SJCRH30 (cell line): ENCODE data around the gene GLYR1. TPM values are rescaled to one million over a fixed set of nuclear protein-coding genes. Genes with fewer than 3 reads are reported as not detected.
A peak's percentile ranks its signal among the peaks of the same experiment; 100 is the strongest.

Experiments
- DNase-seq, 2 experiments: peaks; one replicate each; pipeline ENCODE4 v3.0.0-alpha.2; 2015 to 2020
- H3K27ac ChIP-seq: fragments of 250-450 bp; sonication (Bioruptor Pico); 2 replicates; pipeline ENCODE4 v1.5.1; 2020; ENCODE audit warnings: mild to moderate bottlenecking, moderate library complexity
- H3K27me3 ChIP-seq: fragments of 250-450 bp; sonication (Bioruptor Pico); 2 replicates; pipeline ENCODE4 v1.5.1; 2020; ENCODE audit warnings: mild to moderate bottlenecking, moderate library complexity
- H3K36me3 ChIP-seq: fragments of 250-450 bp; sonication (Bioruptor Pico); 2 replicates; pipeline ENCODE4 v1.5.1; 2020; ENCODE audit warnings: mild to moderate bottlenecking, moderate library complexity
- H3K4me1 ChIP-seq: fragments of 250-450 bp; sonication (Bioruptor Pico); 2 replicates; pipeline ENCODE4 v1.5.1; 2020; ENCODE audit warnings: mild to moderate bottlenecking, moderate library complexity
- H3K4me3 ChIP-seq: fragments of 250-450 bp; sonication (Bioruptor Pico); 2 replicates; pipeline ENCODE4 v1.5.1; 2020; ENCODE audit warnings: mild to moderate bottlenecking, moderate library complexity
- H3K9me3 ChIP-seq: fragments of 250-450 bp; sonication (Bioruptor Pico); replicated peaks from 2 replicates; pipeline ENCODE4 v1.5.1; 2020; ENCODE audit warnings: mild to moderate bottlenecking, moderate library complexity
- total RNA-seq: library from RNA; depleted of rRNA; stranded (reverse); fragments of >200 nt; shearing (Covaris generic); gene quantifications from 2 replicates; pipeline ENCODE4 v1.2.3, GENCODE V29; 2014

The GLYR1 gene
- total RNA-seq, 1 experiment from 2014 or later = 45.3 TPM

GRCh38 chr16:4799171-4799855, 47.8 kb downstream of the GLYR1 start:
- no peak overlapping the region for H3K4me3 ChIP-seq
- no peak for DNase-seq
- H3K27me3 ChIP-seq = no peaks in the 10 kb centered on the region
- no peaks in the 10 kb centered on the region for H3K36me3 ChIP-seq
- H3K9me3 ChIP-seq = no peaks in the 10 kb centered on the region
- H3K4me1 ChIP-seq = peaks cover 16% of the 10 kb centered on the region
- peak overlapping the region; percentile 54 for H3K27ac ChIP-seq

- H3K4me3 ChIP-seq = no peak overlapping the region
- no peaks in the 10 kb centered on the region for H3K36me3 ChIP-seq
These were observed 48.6 kb downstream of the GLYR1 start for GRCh38 chr16:4798456-4798855.

GRCh38 chr16:4797805-4798252, 49.3 kb downstream of the GLYR1 start:
- H3K4me1 ChIP-seq = peaks cover 12% of the 10 kb centered on the region
- no peaks in the 10 kb centered on the region for H3K36me3 ChIP-seq
- no peak for DNase-seq
- no peak overlapping the region for H3K27ac ChIP-seq
- H3K4me3 ChIP-seq = no peak overlapping the region
- no peaks in the 10 kb centered on the region for H3K9me3 ChIP-seq
- H3K27me3 ChIP-seq = no peaks in the 10 kb centered on the region

More at GRCh38 chr16:4798456-4798855, 48.6 kb downstream of the GLYR1 start:
- no peak for DNase-seq
- no peaks in the 10 kb centered on the region for H3K27me3 ChIP-seq
- peaks cover 16% of the 10 kb centered on the region for H3K4me1 ChIP-seq
- no peaks in the 10 kb centered on the region for H3K9me3 ChIP-seq
- no peak overlapping the region for H3K27ac ChIP-seq

GRCh38 chr16:4796982-4797804, 49.9 kb downstream of the GLYR1 start:
- no peaks in the 10 kb centered on the region for H3K36me3 ChIP-seq
- no peak for DNase-seq
- H3K27me3 ChIP-seq = no peaks in the 10 kb centered on the region
- peaks cover 12% of the 10 kb centered on the region for H3K4me1 ChIP-seq
- H3K4me3 ChIP-seq = no peak overlapping the region
- no peaks in the 10 kb centered on the region for H3K9me3 ChIP-seq
- no peak overlapping the region for H3K27ac ChIP-seq

GRCh38 chr16:4795828-4796572, 51.1 kb downstream of the GLYR1 start:
- Histone ChIP-seq H3K36me3 (no peaks in the 10 kb centered on the region), H3K4me3 (no peak overlapping the region), H3K4me1 (peaks cover 13% of the 10 kb centered on the region), H3K27ac (no peak overlapping the region), H3K27me3 (no peaks in the 10 kb centered on the region), H3K9me3 (no peaks in the 10 kb centered on the region)
- no peak for DNase-seq

- DNase-seq = no peak
- Histone ChIP-seq H3K27ac (no peak within 1 kb of the TSS), H3K27me3 (no peaks in the 10 kb centered on the region), H3K4me3 (no peak within 1 kb of the TSS), H3K36me3 (no peaks in the 10 kb centered on the region), H3K9me3 (no peaks in the 10 kb centered on the region), H3K4me1 (peaks cover 13% of the 10 kb centered on the region)
These were observed 51.8 kb downstream of the GLYR1 start, which contains the start of gene SMIM22 for GRCh38 chr16:4795181-4795827. Gene SMIM22 (plus strand): TSS chr16:4795369. CDS start chr16:4795735, 366 bp downstream.

GRCh38 chr16:4792951-4793513, 54.1 kb downstream of the GLYR1 start:
- Histone ChIP-seq H3K9me3 (no peaks in the 10 kb centered on the region), H3K4me3 (no peak overlapping the region), H3K27me3 (no peaks in the 10 kb centered on the region), H3K27ac (no peak overlapping the region), H3K36me3 (no peaks in the 10 kb centered on the region), H3K4me1 (peaks cover 11% of the 10 kb centered on the region)
- no peak for DNase-seq

GRCh38 chr16:4790871-4791270, 56.2 kb downstream of the GLYR1 start:
- DNase-seq = peak; percentile 61 to 74
- no peak overlapping the region for H3K27ac ChIP-seq
- no peaks in the 10 kb centered on the region for H3K36me3 ChIP-seq
- H3K4me1 ChIP-seq = peaks cover 11% of the 10 kb centered on the region
- H3K9me3 ChIP-seq = no peaks in the 10 kb centered on the region
- H3K27me3 ChIP-seq = no peaks in the 10 kb centered on the region
- no peak overlapping the region for H3K4me3 ChIP-seq

GRCh38 chr16:4790261-4790660, 56.8 kb downstream of the GLYR1 start:
- Histone ChIP-seq H3K4me1 (peaks cover 11% of the 10 kb centered on the region), H3K4me3 (no peak overlapping the region), H3K27me3 (no peaks in the 10 kb centered on the region), H3K36me3 (no peaks in the 10 kb centered on the region), H3K27ac (no peak overlapping the region), H3K9me3 (no peaks in the 10 kb centered on the region)
- DNase-seq = no peak

- no peaks in the 10 kb centered on the region for H3K36me3 ChIP-seq
- H3K4me3 ChIP-seq = no peak overlapping the region
- H3K9me3 ChIP-seq = no peaks in the 10 kb centered on the region
- no peaks in the 10 kb centered on the region for H3K27me3 ChIP-seq
- H3K4me1 ChIP-seq = peaks cover 11% of the 10 kb centered on the region
- DNase-seq = no peak
- no peak overlapping the region for H3K27ac ChIP-seq
These were observed 58.2 kb downstream of the GLYR1 start for GRCh38 chr16:4788910-4789309.

GRCh38 chr16:4788489-4788889, 58.6 kb downstream of the GLYR1 start:
- Histone ChIP-seq H3K27ac (no peak overlapping the region), H3K4me3 (no peak overlapping the region), H3K36me3 (no peaks in the 10 kb centered on the region), H3K4me1 (peaks cover 11% of the 10 kb centered on the region), H3K9me3 (no peaks in the 10 kb centered on the region), H3K27me3 (no peaks in the 10 kb centered on the region)
- no peak for DNase-seq

- H3K36me3 ChIP-seq = no peaks in the 10 kb centered on the region
- no peaks in the 10 kb centered on the region for H3K27me3 ChIP-seq
- no peak for DNase-seq
- no peak within 1 kb of the TSS for H3K4me3 ChIP-seq
- H3K4me1 ChIP-seq = peaks cover 11% of the 10 kb centered on the region
- no peak within 1 kb of the TSS for H3K27ac ChIP-seq
- H3K9me3 ChIP-seq = no peaks in the 10 kb centered on the region
These were observed 59.2 kb downstream of the GLYR1 start, which contains the start of gene SEPTIN12 for GRCh38 chr16:4787627-4788482. Gene SEPTIN12 (minus strand): TSS chr16:4788345. CDS start chr16:4787645, 700 bp downstream.

GRCh38 chr16:4787068-4787467, 60.0 kb downstream of the GLYR1 start:
- H3K27ac ChIP-seq = no peak overlapping the region
- no peaks in the 10 kb centered on the region for H3K9me3 ChIP-seq
- no peak overlapping the region for H3K4me3 ChIP-seq
- DNase-seq = no peak
- H3K36me3 ChIP-seq = no peaks in the 10 kb centered on the region
- no peaks in the 10 kb centered on the region for H3K27me3 ChIP-seq
- peaks cover 11% of the 10 kb centered on the region for H3K4me1 ChIP-seq
